Natural killer cell (primary cell): ENCODE results near the gene GPBP1. TPM values are rescaled to one million over a fixed set of nuclear protein-coding genes. Genes with fewer than 3 reads are reported as not detected.

ENCODE experiments used
- ATAC-seq, 3 donors: fragments of 150-1000 bp in 2 of 3; fragments of 200-7000 bp in 1 of 3; cut with Tn5 transposase; 1 replicate in 1 of 3; 2 replicates in 2 of 3; pipeline ENCODE4 v1.10.0; 2021; ENCODE audit warnings: mild to moderate bottlenecking in 2 of 3, moderate library complexity in 2 of 3
- DNase-seq, 2 donors: peaks; one replicate each; pipeline versions ENCODE4 v3.0.0 to v3.0.0-alpha.2; 2013 to 2021; ENCODE audit warnings: mixed read lengths in 1 of 2
- H3K27ac ChIP-seq: one replicate; pipeline ENCODE4 v1.5.1; 2013; ENCODE audit warnings: mild to moderate bottlenecking, low read length
- H3K27me3 ChIP-seq: one replicate; pipeline ENCODE4 v1.6.1; 2013; ENCODE audit warnings: low read length; ENCODE audit not compliant: control insufficient read depth, insufficient read depth
- H3K36me3 ChIP-seq: one replicate; pipeline ENCODE4 v1.6.1; 2013; ENCODE audit warnings: low read length; ENCODE audit not compliant: control insufficient read depth, insufficient read depth
- H3K4me1 ChIP-seq: one replicate; pipeline ENCODE4 v1.6.1; 2013; ENCODE audit warnings: low read length; ENCODE audit not compliant: control insufficient read depth, insufficient read depth
- H3K4me3 ChIP-seq: one replicate; pipeline ENCODE4 v1.5.1; 2013; ENCODE audit warnings: low read length
- H3K9me3 ChIP-seq: one replicate; pipeline ENCODE4 v1.6.1; 2013; ENCODE audit warnings: low read length; ENCODE audit not compliant: control insufficient read depth, insufficient read depth
- H3K27ac Mint-ChIP-seq, 2 donors: one replicate each; pipeline ENCODE4 v1.8.0; 2022; ENCODE audit warnings: mild to moderate bottlenecking in 2 of 2, mixed read lengths in 2 of 2, moderate library complexity in 1 of 2
- H3K27me3 Mint-ChIP-seq, 2 donors: one replicate each; pipeline ENCODE4 v1.8.0; 2022; ENCODE audit warnings: low read depth in 2 of 2, mixed read lengths in 2 of 2
- H3K36me3 Mint-ChIP-seq: one replicate; pipeline ENCODE4 v1.8.0; 2022; ENCODE audit warnings: mixed read lengths
- H3K4me1 Mint-ChIP-seq, 2 donors: one replicate each; pipeline ENCODE4 v1.8.0; 2022; ENCODE audit warnings: mixed read lengths in 2 of 2
- H3K4me3 Mint-ChIP-seq: one replicate; pipeline ENCODE4 v1.8.0; 2022; ENCODE audit warnings: mild to moderate bottlenecking, moderate library complexity, mixed read lengths
- H3K9me3 Mint-ChIP-seq, 2 donors: one replicate each; pipeline ENCODE4 v1.8.0; 2022; ENCODE audit warnings: mixed read lengths in 2 of 2
- CTCF ChIP-seq: fragments of 200-600 bp; IDR thresholded peaks from one replicate; pipeline ENCODE4 v1.8.0; 2022; ENCODE audit warnings: antibody characterized with exemption
- WGBS: methylation state at CpG from one replicate; pipeline ENCODE4 v1.1.7; 2013; ENCODE audit warnings: missing lambda C conversion rate; ENCODE audit not compliant: insufficient coverage; 5-methylcytosine and 5-hydroxymethylcytosine counted together
- intact Hi-C: fragments of 100-400 bp; cut with micrococcal nuclease; formaldehyde crosslinking; loops from one replicate; pipeline ENCODE4 v1.14.2; 2022
- total RNA-seq, 4 donors: library from RNA; stranded (reverse); fragments of 120-200 nt in 1 of 4; gene quantifications; one replicate each; pipeline versions ENCODE4 v1.2.3 to v1.2.4, GENCODE V29; 2013 to 2022

The GPBP1 gene
- total RNA-seq, 3 donors from 2014 or later (not counting 1 experiment from before 2014, with no cell fraction given) = 104 to 130 (median 118) TPM

GRCh38 chr5:57311251-57311650 lies 137.4 kb downstream of the GPBP1 start:
- no peak overlapping the region for H3K4me3 Mint-ChIP-seq

DNA sequence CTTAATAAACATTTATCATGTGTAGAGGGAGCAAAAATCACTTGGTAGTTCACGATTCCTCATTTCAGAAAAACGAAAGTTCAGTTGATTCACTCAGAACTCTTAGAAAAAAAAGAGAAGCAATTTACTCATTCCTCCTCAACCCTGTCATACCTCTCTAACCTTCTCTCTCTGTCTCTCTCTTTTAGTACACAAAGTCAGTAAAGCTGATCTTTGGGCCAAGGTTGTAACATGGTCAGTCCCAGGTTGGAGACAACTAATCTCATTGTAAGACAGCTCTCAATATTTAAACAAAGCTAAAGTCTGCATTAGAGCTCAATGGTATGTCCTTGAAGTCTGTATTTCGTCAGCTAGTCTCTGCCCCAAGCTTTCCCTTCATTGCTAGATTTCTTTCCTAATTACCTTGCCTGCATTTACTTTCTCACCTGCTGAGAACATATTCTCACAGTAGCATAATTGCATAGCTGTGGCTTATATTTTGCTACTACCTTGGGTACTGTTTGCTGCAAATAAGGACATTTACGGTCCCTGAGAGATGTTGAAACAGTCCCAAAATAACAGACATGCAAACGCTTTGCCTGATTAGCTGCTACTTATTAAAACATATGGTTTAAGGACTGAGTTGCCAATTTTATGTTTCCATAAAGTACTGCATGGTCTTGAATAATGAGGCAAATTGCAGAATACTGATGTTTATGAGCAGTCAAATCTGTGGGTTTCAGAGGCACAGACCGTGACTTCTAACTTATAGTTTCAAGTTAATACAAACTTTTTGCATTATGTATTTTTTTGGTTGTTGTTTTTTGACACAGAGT lies 138.3 kb downstream of the GPBP1 start:
- DNase-seq (no peak), ATAC-seq (no peak)
- Histone ChIP-seq H3K36me3 (no peaks in the 10 kb centered on the region), H3K4me1 (peaks cover under 1% of the 10 kb centered on the region), H3K4me3 (no peak overlapping the region), H3K27me3 (no peaks in the 10 kb centered on the region), H3K27ac (no peak overlapping the region), H3K9me3 (no peaks in the 10 kb centered on the region)
- Mint-ChIP-seq H3K27me3 (peaks cover 0 to 3% of the 10 kb centered on the region in 2 donors), H3K4me1 (no peaks in the 10 kb centered on the region), H3K9me3 (no peaks in the 10 kb centered on the region), H3K36me3 (no peaks in the 10 kb centered on the region), H3K27ac (no peak overlapping the region), H3K4me3 (no peak overlapping the region)
- intact Hi-C loops = no loop called here
- 77% methylated on average over 5 of the region's 6 CpGs for WGBS
- TF ChIP-seq CTCF = no peak

More at GRCh38 chr5:57311251-57311650, 137.4 kb downstream of the GPBP1 start:
- TF ChIP-seq CTCF = no peak
- intact Hi-C loops = no loop called here
- Histone ChIP-seq H3K27me3 (no peaks in the 10 kb centered on the region), H3K4me3 (no peak overlapping the region), H3K36me3 (no peaks in the 10 kb centered on the region), H3K9me3 (no peaks in the 10 kb centered on the region), H3K27ac (no peak overlapping the region), H3K4me1 (no peaks in the 10 kb centered on the region)
- Mint-ChIP-seq H3K27me3 (peaks cover 0 to 3% of the 10 kb centered on the region in 2 donors), H3K9me3 (peaks cover 3% of the 10 kb centered on the region in 2 donors), H3K36me3 (no peaks in the 10 kb centered on the region), H3K27ac (no peak overlapping the region), H3K4me1 (no peaks in the 10 kb centered on the region)
- DNase-seq (no peak), ATAC-seq (no peak)
- WGBS = 85% methylated on average over 1 of the region's 2 CpGs

GRCh38 chr5:57313716-57314115 lies 139.9 kb downstream of the GPBP1 start:
- H3K4me3 ChIP-seq = no peak overlapping the region
- H3K27me3 Mint-ChIP-seq = no peaks in the 10 kb centered on the region
- H3K27me3 ChIP-seq = no peaks in the 10 kb centered on the region
- no peaks in the 10 kb centered on the region for H3K4me1 Mint-ChIP-seq
- H3K27ac Mint-ChIP-seq = no peak overlapping the region
- H3K36me3 ChIP-seq = no peaks in the 10 kb centered on the region
- H3K4me3 Mint-ChIP-seq = no peak overlapping the region
- no peak overlapping the region for H3K27ac ChIP-seq
- no peak for TF ChIP-seq CTCF
- no peaks in the 10 kb centered on the region for H3K9me3 Mint-ChIP-seq
- H3K4me1 ChIP-seq = peaks cover 4% of the 10 kb centered on the region
- no peaks in the 10 kb centered on the region for H3K9me3 ChIP-seq
- WGBS = 92% methylated on average over 3 of the region's 3 CpGs
- no peak for ATAC-seq
- intact Hi-C loops = no loop called here
- no peak for DNase-seq
- no peaks in the 10 kb centered on the region for H3K36me3 Mint-ChIP-seq

Other genes with a start within 250 kb of the GPBP1 start
- 10 to 100 TPM; 20.4 to 30.8 (median 29.0) TPM for gene MIER3, start 221.9 kb upstream of the GPBP1 start, total RNA-seq